HG03432 (cell line): ENCODE measurements around the gene PTCH1.

ENCODE experiments used
- ATAC-seq: cut with Tn5 transposase; IDR thresholded peaks from one replicate; pipeline ENCODE4 v1.9.1; 2021; ENCODE audit warnings: mild to moderate bottlenecking, moderate library complexity; ENCODE audit not compliant: unreplicated experiment

Gene PTCH1

DNA sequence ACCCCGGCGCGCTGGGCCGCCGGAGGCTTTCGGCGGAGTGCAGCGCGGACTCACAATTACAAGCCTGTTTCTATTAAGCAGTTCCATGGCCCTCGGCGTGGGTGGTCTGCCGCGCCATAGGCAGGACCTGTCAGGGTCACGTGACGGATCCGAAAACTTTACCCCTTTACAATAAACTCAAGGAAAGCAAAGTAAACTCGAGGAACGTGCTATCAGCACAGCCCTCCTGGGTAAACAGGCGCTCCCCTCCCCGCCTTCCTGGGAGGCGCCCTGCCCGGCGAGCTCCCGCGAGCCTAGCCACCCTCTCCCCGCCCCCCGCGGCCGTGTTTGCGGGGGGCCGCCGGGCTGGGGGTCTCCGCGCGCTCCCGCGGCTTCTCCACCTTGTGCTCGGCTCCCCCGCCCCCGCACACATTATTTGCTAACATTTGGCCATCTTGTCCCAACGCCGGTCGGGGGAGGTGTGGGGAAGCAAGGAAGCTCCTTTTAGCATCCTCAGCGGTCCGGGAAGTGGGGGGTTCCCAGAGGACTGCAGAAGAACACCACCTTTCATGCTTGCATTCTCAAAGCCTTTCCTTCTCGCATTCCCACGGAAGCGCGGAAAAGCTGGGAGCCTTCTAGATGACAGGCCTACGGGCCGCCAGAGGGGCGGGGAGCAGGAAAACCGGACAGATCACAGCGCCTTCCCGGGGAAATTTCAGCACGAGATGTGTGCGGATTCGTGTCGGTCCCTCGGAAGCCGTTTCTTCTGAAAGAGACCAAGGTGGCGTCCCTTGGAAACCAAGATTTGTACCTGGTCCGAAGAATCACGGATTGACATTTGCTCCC is at the start of gene PTCH1:
TSS of gene PTCH1 (minus strand) at position 238 of the 825 bp plus-strand sequence.
- ATAC-seq: peak; percentile 44

DNA sequence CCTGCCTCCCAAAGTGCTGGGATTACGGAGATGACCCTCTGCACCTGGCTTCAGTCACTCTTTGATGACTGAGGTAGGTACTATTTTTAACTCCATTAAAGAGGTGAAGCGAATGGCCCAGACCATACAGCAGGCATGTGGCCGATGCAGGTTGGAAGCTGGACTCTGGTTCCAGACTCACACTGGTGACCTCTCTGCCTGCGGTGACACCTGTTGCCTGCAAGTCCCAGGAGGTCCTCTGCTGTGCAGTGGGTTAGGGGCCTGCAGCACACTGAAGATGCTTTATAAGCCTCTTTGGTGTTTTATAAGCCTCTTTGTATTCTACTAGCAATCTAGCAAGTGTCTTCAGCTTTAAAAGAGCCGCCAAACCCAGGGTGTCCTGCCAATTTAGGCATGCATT is 49.2 kb upstream of the PTCH1 start:
- no peak for ATAC-seq

DNA sequence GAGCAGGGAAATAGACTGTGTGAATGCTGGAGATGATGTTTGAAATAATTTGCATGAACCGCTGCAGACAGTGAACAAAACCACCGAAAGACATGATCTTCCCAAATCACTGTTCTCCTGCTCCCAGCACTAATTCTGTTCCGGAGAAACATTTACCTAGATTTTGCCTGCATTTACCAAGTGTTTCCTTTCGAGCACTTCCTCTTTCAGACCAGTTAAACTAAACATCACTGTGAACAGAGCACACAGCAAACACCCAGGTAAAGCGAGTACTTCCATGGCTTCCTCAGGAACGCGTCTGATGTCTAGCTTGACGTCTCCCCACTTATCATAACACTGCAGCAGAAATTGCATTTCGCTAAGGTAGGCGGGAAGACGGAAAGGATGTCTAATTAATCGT is 45.1 kb upstream of the PTCH1 start:
- ATAC-seq: no peak

DNA sequence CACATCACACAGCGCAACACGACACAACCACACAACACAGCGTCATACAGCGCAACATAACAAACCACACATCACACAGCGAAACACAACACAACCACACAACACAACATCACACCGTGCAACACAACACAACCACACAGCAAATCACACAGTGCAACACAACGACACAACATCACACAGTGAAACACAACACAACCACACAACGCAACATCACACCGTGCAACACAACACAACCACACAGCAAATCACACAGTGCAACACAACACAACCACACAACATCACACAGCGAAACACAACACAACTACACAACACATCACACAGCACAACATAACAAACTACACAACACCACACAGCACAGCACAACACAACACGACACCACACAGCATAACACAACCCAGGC is 40.4 kb upstream of the PTCH1 start:
- no peak for ATAC-seq

GRCh38 chr9:95556521-95556920 is 39.8 kb upstream of the PTCH1 start:
- no peak for ATAC-seq

DNA sequence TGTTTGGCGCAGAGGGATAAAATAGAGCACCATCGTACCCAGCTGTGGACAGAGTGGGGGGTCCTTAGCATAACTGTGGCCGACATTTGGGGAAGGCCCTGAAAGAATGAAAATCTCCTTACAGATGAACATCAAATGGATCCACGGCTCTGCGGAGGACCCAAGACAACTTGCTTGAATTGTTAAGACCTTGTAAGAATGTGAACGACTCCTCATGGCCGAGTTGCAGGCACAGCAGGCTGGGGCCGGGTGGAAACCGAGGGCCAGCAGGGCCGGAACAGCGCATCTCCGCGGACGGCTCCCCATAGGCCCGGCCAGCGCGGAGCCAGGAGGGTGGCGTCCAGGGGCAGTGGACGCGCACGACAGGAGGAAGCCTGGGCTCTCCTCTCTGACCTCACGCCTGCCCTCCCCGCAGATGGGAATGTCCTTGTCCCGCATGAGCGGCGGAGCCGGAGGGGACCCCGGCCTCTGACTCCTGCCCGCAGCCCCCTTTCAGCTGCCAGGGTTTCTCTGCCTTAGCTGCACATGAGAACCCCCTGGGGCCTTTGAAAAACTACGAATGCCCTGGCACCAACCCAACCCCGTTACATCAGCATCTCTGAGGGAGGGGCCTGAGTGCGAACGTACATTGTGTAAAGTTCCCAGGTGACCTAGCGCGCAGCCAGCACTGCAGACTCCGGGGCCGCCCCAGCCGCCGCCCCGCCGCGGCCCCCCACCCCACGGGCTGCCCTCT is 36.2 kb upstream of the PTCH1 start:
- ATAC-seq: no peak

GRCh38 chr9:95552255-95552654 is 35.5 kb upstream of the PTCH1 start:
- ATAC-seq: no peak

DNA sequence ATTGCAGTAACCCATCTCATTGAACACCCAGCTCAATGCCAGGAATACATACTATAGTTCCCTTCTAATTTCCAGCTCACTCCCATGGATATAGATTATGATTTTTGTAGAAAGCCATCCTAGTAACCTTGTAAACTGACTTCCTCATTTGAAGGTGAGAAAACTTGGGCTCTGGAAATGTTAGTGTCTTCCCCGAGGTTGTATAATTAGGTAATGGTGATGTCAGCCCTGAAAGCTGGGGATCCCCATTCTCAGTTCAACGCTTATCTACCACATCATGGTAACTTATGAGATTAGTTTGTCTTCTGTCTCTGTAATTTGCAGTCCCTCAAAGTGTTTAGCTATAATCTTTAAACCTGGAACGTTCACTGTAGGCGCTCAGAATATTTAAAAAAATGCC is 34.6 kb upstream of the PTCH1 start:
- no peak for ATAC-seq

GRCh38 chr9:95545831-95546567 is 29.2 kb upstream of the PTCH1 start:
- no peak for ATAC-seq

DNA sequence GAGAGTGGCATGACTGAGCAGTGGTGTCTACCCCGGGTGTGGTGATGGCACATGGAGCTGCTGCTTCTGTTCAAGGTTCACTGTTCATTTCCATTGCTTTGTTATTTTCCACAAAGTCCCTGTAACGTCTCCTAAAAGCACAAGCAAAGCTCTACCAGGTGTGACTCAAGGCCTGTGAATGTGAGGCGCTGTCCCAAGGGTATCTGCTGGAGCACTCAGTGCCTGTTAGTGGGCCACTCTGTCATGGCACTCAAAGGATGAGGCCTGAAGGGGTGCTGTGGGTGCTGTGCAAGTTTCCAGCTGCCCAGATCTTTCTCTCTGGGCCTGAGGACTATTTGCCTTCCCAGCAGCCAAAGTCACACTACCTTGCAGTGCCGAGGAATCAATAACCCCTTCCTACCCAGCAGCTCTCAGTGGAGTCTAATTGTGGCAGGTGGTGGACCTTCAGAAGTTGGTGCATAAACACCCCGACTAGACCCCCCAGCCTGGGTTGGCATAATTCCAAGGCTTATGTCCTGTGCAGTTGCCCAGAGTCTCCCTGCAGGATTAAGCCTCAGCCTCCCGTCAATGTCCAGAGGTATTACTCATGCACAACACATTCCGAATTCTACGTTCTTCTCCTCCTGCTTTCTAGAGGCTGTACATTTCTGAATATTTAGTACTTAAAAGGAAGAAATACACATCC is 17.4 kb upstream of the PTCH1 start:
- no peak for ATAC-seq

DNA sequence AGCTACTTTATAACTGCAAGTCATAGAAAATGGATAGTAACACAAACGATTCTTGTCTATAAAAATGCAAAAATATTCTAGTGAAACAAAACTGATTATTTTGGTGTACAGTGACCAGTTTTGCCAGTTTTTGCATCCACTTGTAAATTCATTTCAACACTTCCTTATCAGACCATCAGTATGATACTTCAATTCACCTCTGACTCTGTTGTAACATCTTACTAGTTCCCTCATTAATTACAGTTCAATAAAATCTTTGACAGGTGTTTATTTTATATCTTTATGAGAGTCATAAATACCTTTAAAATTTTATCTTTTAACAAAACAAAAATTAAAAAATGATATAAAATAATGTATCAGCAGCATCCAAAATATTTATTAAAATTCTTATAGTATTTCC is 13.1 kb upstream of the PTCH1 start:
- ATAC-seq: no peak

DNA sequence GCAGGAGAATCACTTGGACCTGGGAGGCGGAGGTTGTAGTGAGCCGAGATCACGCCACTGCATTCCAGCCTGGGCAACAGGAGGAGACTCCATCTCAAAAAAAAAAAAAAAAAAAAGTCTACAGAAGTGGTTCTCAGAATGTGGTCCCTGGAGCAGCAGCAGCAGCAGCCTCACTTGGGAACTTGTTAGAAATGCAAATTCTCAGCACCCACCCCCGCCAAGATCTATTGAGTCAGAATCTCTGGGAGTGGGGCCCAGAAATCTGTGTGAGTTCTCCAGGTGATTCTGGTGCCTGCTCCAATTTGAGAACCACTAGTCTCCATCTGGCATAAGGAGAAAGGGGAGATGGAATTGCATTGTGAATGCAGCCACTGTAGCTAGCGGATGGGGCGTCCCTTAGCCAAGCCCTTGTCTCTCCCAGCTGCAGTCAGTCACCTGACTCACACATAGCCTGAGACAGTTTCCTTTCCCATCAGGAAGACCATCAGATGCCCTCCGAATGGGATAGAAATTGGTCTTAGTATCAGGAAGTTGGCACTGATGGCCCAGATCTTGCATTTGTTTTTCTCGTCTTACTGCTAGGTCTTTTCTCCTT is 12.2 kb upstream of the PTCH1 start:
- no peak for ATAC-seq

GRCh38 chr9:95522871-95523370 is 6.2 kb upstream of the PTCH1 start:
- ATAC-seq: no peak

GRCh38 chr9:95521699-95522098 is 4.9 kb upstream of the PTCH1 start:
- ATAC-seq: no peak

- ATAC-seq: no peak
Measured at GRCh38 chr9:95517559-95518425, 1.0 kb upstream of the PTCH1 start.

GRCh38 chr9:95516221-95516733 is 494 bp downstream of the PTCH1 start:
- ATAC-seq: no peak

DNA sequence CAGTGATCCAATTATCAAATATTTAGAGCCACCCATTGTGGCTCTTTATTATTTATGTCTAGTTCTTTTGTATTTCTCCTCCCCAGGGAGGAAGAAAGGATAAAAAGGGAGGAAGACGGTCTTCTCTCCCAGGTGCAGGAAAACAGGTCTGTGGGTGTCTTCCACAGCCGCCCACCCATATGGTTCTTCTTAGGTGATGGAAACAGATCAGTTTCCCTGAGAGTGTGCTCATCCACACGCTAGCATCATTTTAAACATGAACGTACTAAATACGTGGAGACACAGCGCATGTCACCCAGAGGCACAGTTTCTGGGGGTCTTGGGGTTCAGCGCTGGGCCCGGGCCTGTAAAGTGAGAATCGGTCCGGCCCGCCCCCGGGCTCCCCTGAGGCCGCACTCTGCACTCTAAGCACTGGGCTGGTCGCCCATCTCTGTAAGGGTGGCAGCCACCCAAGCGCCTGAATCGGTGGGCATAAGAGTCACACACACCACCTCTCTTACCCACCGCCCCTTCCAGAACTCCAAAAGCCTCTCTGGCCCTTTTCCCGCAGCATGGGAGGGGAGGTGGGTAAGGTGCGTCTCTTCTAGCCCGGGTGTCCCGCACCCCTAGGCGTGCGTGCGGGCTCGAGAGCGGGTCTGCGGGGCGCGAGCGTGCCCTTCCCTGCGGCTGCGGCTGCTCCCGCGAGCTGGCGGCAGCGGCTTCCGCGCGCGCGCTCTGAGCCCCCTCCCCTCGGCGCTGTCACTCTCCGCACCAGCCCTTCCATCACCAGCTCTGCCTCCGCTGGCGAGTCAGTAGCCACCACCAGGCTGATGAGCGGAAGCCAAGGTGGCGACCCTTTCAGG is 1.3 kb downstream of the PTCH1 start:
- ATAC-seq: no peak

DNA sequence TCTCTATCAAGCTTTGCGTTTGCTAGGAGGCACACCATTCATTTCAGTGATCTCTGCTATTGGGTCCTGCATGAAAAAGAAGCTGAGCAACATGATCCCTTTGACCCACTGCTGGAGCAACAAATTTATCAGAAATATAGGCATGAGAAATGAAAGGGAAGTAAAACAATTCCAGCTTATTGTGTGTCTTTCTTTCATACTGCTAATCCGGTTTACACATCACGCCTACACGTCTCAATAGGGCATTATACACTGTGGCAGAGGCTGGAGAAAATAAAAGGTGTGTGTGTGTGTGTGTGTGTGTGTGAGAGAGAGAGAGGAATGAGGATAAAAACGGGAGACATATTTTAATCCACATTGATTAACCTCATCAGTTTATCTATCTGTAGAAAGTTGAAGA is 2.4 kb downstream of the PTCH1 start:
- ATAC-seq: no peak
